GM18861 (cell line): Measurements from ENCODE around the gene NPAS3.

ENCODE experiments used
- ATAC-seq: cut with Tn5 transposase; IDR thresholded peaks from one replicate; pipeline ENCODE4 v1.9.1; 2021; ENCODE audit not compliant: unreplicated experiment

The NPAS3 gene

GRCh38 chr14:33534632-33535031, 596.0 kb downstream of the NPAS3 start:
- ATAC-seq = no peak

DNA sequence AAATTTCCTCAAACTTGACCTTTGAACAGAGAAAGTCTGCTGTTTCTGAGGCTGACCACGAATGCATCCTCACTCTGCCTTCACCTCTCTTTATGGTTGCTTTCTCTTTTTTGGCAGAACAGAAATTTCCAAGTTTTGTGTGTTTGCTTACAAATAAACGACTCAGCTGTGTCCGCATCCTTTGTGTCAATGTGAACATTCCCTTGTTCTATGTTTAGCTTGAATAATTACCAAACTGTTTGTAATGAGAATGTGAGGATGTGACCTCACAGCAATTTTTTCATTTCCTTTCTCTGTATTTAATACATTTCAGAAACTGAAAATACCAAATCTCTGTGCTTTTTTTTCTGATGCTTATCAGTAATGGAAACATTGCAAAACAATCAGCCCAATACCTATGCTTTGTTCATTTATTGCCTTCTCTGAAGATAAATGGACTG, 601.3 kb downstream of the NPAS3 start:
- no peak for ATAC-seq

DNA sequence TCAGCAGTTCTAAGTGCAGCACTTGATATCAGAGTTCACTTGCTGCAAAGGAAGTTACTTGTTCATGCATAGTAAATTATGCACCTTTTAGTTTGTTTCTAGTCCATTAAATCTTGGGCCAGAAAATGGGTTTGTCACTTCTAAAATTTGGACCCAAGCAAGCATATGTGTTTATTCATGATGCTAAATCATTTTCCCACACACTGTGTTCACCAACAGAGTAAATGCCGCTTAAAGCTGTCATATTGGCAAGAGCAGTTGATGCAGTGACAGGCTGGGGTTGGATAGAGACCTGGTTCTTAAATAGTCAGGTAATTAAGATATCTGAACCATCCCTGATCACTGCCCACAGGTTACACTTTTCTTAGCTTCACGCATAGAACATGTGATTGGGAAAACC, 602.5 kb downstream of the NPAS3 start:
- no peak for ATAC-seq

DNA sequence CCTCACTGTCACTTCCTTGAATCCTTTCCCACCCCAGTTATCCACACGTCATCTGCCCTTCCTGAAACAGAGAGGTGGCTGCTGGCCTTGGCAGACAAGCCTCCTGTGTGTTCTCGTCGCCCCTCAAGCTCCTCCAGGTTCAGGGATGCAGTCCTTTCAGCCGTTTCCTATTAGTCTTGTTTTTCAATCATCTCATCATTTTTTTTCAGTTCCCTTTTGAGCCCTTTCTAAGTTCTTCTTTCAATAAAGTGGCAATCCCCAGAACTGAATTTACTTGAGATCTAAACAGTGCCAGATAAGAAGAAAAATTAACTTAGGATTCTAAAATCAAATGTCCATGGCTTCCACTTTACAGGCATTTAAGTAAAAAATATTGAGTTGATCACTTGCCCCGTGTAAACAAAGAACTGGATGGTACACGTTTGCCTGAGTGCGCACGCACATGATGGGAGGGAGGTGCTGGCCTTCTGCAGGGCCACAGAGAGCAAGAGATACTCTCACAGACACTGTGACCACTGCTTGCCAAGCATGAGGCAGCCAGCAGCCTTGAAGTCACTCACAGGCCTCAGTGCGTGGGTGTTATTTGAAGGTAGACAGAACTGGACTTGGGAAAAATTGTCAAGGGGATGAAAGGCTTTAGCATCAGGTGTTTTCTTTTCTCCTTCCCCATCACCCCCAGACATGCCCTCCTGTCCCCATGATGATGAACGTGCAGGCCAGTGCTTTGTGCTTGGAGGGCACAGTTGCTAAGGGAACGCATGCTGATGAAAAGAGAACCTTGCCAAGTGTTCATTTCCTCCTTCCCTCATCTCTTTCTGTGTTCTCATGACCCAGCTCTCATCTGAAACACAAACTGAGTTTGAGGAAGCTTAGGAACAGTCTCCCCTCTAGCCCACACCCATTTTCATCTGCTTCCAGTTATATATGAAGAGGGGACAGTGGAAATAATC, 603.9 kb downstream of the NPAS3 start:
- ATAC-seq = no peak

- no peak for ATAC-seq
These were observed 607.0 kb downstream of the NPAS3 start for GRCh38 chr14:33545696-33546095.

DNA sequence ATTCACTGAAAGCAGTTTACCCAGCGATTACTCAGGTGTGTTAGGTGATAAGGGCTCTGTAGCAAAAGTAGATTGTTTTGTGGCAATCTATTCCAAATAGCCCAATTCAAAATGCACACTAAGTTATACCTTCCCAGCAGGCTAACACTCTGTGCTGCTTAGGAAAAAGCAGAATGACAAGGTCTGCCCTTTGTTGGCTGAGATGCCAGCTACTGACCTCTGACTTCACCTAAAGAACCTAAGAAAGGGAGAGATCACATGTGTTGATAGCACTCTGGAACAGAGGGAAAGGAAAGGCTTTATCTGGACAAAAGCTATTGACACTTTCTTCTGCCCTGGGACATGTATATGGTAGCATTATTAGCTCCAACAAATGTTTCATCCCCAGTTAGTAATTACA, 609.9 kb downstream of the NPAS3 start:
- no peak for ATAC-seq

- ATAC-seq = no peak
These were observed 613.3 kb downstream of the NPAS3 start for GRCh38 chr14:33551963-33552362.

DNA sequence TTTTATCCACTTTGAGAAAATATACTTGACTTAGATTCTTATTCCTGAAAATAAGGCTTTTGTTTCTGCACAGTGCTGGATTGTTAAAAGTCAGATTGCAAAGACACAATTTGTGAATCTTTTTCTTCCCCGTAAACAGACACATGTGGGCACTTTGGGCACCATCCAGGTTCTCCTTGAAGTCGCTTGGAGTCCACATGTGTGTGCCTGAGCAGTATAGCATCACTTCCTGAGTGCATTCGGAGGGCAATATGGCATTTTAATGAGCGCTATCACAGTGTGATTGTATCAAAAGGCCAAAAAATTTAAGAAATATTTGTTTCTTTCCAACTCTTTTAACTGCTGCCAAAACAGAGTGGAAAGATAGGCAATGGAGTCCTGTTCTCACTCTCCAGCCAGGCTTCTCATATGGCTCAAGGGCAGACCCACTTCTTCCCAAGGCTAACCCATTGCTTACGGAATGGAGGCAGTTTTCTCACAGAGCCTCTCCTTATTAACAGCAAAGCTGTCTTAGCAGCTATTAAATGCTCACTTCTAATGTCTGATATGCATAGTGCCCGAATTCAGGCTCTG, 615.1 kb downstream of the NPAS3 start:
- ATAC-seq = no peak

- ATAC-seq = no peak
These were observed 616.3 kb downstream of the NPAS3 start for GRCh38 chr14:33554988-33555387.

DNA sequence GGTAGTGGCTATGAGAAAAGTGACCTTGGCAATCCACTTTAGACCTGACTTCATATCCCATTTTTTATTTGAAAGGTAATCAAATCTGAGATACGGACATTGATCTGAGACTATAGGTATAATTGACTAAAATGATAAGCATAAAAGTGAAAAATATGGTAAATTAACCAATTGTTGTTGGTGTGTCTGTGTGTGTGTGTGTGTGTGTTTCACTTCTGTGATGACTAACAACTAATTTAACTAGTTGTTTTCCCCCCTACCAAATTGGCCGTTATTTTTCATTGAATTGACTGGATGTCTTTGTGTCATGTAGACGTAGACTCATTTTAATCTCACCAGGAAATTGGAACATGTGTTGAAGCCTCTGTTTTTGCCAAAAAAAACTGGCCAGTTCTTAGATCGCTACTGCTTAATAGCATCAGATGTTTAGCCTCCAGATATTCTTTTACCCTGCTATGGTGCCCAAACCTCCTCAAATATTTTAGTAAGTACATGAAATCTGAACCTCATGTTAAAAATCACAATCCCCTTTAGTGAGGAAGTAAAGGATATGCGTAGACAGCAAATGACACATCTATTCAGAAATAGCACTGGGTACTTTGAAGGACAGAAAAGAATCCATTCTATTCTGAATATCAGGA, 617.2 kb downstream of the NPAS3 start:
- ATAC-seq = no peak

- ATAC-seq = no peak
These were observed 617.9 kb downstream of the NPAS3 start for GRCh38 chr14:33556382-33557121.

DNA sequence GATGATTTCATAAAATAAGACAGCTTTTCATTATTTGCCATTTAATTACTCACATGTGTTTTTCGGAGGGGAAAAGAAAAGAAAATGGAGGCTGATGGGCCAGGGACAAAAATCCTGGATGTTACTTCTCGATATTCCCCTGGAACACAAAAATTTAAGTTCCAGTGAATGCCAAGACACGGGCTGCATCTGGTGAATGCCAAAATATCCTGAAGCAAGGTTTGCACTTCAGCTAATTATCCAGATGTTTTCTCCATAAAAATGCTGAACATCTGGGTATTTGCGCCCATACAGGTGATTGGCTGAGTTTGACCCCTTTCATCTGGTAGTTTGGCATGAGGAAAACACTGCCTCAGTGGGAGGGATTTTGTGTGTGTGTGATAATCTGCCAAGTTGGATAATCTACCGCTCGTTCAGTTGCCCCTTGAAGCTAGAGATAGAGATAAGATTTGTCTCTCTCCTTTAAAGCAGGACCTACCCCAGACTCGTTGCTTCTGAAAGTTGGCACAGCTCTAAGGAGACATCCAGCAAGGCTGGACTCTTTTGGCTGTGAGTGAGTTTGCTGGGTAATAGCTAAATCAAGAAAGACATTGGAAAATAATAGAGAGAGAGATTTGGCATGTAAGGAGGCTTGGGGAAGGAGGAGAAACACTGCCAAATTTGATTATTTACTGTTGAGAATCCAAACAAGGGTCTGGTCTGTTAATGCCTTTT, 622.2 kb downstream of the NPAS3 start:
- no peak for ATAC-seq

- no peak for ATAC-seq
These were observed 623.0 kb downstream of the NPAS3 start for GRCh38 chr14:33561488-33562175.

DNA sequence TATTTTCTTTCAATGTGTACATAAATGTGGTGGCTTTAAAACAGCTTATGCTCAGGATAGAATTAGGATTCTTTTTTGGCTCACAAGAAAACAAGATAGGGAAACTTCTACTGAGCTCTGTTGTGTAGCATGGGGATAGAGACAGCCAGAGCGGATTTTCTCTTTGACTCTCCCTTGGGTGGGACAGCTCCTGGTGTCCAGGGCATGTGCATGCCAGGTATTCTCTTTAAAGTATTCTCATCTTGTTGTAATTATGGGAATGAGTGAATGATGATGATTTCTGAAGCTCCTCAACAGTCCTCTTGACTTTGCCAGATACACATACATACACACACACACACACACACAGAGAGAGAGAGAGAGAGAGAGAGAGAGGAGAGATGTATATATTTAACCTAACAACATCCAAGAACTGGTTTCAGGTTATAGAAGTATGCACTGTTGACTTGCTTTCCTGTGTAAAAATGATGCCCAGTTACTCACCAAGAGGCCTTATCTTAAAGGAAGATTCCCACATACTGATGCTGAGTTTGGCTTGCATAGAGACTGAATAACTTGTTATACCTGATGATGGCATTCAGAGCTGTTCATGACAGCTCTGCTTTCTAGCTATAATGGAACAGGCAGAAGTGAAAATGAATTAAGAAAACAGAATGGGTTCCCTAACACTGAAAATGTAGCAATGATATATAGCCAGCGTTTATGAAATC, 624.7 kb downstream of the NPAS3 start:
- no peak for ATAC-seq

GRCh38 chr14:33563901-33564197, 625.2 kb downstream of the NPAS3 start:
- no peak for ATAC-seq

DNA sequence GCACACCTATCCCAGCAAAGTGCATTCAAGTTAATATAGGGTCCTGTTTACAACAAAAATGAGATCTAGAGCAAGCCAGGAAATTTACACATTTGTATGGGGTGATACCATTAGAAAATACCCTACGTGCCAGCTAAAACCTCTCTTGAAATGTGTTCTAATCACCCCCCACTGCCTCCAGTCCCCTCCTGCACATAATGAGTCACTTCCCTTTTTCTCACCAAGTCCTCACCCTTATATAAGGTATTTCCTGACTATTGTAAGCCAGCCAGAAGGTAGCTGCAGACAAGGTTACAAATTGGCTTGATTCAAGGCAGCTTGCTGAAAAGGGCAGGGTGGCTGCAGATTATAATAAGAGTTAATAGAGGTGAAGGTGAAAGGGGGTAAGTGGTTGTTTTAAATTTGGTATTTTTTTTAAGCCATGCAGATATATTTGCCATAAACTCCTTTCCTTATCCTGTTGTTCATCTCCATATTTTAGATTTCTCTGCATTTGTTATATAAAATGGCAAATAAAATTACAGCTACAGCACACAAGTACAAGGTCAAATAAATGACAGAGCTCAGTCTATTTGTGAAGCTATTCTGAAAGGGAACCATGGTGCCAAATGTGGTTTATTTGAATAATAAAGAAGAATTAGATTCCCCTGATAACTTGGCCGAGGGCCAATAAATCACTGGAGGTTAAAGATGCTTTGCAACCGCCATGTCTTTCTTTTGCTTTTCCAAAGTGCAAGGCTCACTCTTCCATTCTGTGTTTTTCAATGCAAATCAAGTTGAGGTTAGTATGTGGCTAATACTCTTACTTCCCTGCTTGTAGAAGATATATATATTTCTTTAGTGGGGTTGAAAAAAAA, 626.3 kb downstream of the NPAS3 start:
- ATAC-seq = peak; percentile 97

GRCh38 chr14:33566082-33566481, 627.4 kb downstream of the NPAS3 start:
- no peak for ATAC-seq

GRCh38 chr14:33567023-33567728, 628.5 kb downstream of the NPAS3 start:
- no peak for ATAC-seq
